K562 (cell line): ENCODE measurements around the gene LRCOL1. TPM values are rescaled to one million over a fixed set of nuclear protein-coding genes. Genes with fewer than 3 reads are reported as not detected.

ENCODE experiments used
- PHF21A ChIP-seq: fragments of 450-650 bp; IDR thresholded peaks from 2 replicates; pipeline ENCODE4 v1.6.1; 2017; ENCODE audit warnings: low read depth, borderline replicate concordance
- POLR2B ChIP-seq: fragments of 450-650 bp; IDR thresholded peaks from 2 replicates; pipeline ENCODE4 v1.6.1; 2018; ENCODE audit warnings: low read depth; ENCODE audit not compliant: partially characterized antibody
- ZBTB26 ChIP-seq: fragments of 450-650 bp; formaldehyde crosslinking; IDR thresholded peaks from 2 replicates; pipeline ENCODE4 v1.4.0; 2022; ENCODE audit warnings: missing genetic modification characterization
- polyA plus RNA-seq, 8 experiments: library from polyadenylated mRNA; depleted of rRNA in 4 of 8; stranded (reverse) in 5 of 8; unstranded in 3 of 8; fragments of >200 nt; fragmentation: Nextera tagmentation in 2 of 8; fragmentation: Illumina TruSeq in 1 of 8; extraction: Ambion mirVana in 2 of 8; extraction: Trizol in 1 of 8; gene quantifications; 2 replicates each; pipeline versions ENCODE4 v1.2.1 to v1.2.3, GENCODE V29; 2011 to 2014; ENCODE audit warnings: inconsistent platforms in 1 of 8, missing spikeins in 1 of 8
- total RNA-seq, 7 experiments: library from RNA; depleted of rRNA in 6 of 7; stranded (reverse); fragments of >200 nt in 6 of 7; fragmentation: Illumina TruSeq in 2 of 7; extraction: Trizol in 2 of 7; gene quantifications; 2 replicates each; pipeline versions ENCODE4 v1.2.1 to v1.2.3, GENCODE V29; 2011 to 2021; ENCODE audit warnings: low replicate concordance in 1 of 7
- TF ChIP-seq, protein P1 (sequence below), 2 experiments: fragments of 150-350 bp in 1 of 2; IDR thresholded peaks; 2 replicates each; pipeline ENCODE4 v1.6.1; 2012 to 2016; ENCODE audit warnings: low read depth in 2 of 2, low read length in 2 of 2, mild to moderate bottlenecking in 1 of 2, moderate library complexity in 1 of 2

LRCOL1 gene
- total and polyA plus RNA-seq, 9 of the 15 experiments (the other 6 are each of a cell fraction or from before 2014, with no cell fraction given), result not detected

DNA sequence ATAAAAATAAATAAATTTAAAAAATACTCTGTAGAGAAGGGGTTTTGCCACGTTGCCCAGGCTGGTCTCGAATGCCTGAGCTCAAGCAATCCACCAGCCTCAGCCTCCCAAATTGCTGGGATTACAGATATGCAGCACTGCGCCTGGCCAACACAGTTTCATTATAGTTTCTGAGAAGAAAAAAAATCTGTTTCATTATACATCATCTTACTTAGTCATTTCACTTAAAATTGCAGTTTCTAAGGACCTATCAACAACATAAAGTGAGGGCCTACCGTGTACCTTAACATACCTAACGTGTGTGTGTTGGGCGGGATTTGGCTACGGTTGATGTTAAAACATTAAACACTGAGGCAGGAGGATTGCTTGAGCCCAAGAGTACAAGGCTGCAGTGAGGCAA is 36.5 kb upstream of the LRCOL1 start (continued):
- TF ChIP-seq ZBTB26, result no peak
- TF ChIP-seq, protein P1, sequence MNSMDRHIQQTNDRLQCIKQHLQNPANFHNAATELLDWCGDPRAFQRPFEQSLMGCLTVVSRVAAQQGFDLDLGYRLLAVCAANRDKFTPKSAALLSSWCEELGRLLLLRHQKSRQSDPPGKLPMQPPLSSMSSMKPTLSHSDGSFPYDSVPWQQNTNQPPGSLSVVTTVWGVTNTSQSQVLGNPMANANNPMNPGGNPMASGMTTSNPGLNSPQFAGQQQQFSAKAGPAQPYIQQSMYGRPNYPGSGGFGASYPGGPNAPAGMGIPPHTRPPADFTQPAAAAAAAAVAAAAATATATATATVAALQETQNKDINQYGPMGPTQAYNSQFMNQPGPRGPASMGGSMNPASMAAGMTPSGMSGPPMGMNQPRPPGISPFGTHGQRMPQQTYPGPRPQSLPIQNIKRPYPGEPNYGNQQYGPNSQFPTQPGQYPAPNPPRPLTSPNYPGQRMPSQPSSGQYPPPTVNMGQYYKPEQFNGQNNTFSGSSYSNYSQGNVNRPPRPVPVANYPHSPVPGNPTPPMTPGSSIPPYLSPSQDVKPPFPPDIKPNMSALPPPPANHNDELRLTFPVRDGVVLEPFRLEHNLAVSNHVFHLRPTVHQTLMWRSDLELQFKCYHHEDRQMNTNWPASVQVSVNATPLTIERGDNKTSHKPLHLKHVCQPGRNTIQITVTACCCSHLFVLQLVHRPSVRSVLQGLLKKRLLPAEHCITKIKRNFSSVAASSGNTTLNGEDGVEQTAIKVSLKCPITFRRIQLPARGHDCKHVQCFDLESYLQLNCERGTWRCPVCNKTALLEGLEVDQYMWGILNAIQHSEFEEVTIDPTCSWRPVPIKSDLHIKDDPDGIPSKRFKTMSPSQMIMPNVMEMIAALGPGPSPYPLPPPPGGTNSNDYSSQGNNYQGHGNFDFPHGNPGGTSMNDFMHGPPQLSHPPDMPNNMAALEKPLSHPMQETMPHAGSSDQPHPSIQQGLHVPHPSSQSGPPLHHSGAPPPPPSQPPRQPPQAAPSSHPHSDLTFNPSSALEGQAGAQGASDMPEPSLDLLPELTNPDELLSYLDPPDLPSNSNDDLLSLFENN (IDR thresholded peaks at IDR 0.05; ENCODE audit: low read depth in 2 of 2, low read length in 2 of 2), result no peak
- TF ChIP-seq PHF21A, result no peak
- no peak for TF ChIP-seq POLR2B
- TF ChIP-seq, all 486 proteins: peak for 0
